ENCODE measurements around the gene ARHGAP30.

The ARHGAP30 gene

GRCh38 chr1:161008869-161009510, 60.7 kb downstream of the ARHGAP30 start:
- DNase-seq: no peak

GRCh38 chr1:161007369-161007768, 62.3 kb downstream of the ARHGAP30 start:
- no peak for DNase-seq

GRCh38 chr1:161006563-161006962, 63.1 kb downstream of the ARHGAP30 start:
- DNase-seq: no peak

- DNase-seq: no peak
Measured at GRCh38 chr1:161001525-161001924, 68.2 kb downstream of the ARHGAP30 start.

- DNase-seq: no peak
Measured at GRCh38 chr1:161000736-161001480, 68.8 kb downstream of the ARHGAP30 start.

GRCh38 chr1:160999376-160999775, 70.3 kb downstream of the ARHGAP30 start:
- no peak for DNase-seq

- DNase-seq: peak; percentile 7
Measured at GRCh38 chr1:160997323-160998038, 72.2 kb downstream of the ARHGAP30 start.

All from NCI-H146 (cell line).